ENCODE data around the gene WDR37.
"Not testable (repeated sequence)": the region's sequence is repeated elsewhere in the genome, so short reads cannot be mapped to it uniquely, and the experiment has no call there.

The WDR37 gene

DNA sequence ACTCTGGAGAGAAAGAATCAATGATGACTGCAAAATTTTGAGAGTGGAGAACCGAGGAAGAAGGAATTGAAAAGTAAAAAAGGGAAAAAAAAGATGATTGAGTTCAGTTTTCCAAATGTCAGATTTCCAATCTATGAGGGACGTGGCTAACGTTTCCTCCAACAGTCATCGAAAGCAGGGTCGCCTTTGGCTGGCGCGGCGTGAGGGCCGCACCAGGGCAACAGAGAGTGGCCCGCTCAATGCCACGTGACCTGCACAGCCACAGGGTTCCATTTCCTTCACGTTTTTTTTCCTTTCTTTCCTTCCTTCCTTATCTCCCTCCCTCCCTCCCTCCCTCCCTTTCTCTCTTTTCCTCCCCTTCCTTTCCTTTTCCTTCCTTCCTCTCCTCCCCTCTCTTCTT is 101.9 kb downstream of the WDR37 start:
- in situ Hi-C loops (cut with HindIII; ENCODE audit: low sequenced_read_pairs), result no loop called here
- DNase-seq (ENCODE audit: low read depth), result no peak
- TF ChIP-seq, protein P1, sequence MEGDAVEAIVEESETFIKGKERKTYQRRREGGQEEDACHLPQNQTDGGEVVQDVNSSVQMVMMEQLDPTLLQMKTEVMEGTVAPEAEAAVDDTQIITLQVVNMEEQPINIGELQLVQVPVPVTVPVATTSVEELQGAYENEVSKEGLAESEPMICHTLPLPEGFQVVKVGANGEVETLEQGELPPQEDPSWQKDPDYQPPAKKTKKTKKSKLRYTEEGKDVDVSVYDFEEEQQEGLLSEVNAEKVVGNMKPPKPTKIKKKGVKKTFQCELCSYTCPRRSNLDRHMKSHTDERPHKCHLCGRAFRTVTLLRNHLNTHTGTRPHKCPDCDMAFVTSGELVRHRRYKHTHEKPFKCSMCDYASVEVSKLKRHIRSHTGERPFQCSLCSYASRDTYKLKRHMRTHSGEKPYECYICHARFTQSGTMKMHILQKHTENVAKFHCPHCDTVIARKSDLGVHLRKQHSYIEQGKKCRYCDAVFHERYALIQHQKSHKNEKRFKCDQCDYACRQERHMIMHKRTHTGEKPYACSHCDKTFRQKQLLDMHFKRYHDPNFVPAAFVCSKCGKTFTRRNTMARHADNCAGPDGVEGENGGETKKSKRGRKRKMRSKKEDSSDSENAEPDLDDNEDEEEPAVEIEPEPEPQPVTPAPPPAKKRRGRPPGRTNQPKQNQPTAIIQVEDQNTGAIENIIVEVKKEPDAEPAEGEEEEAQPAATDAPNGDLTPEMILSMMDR (IDR thresholded peaks at IDR 0.05; ENCODE audit: low read depth, low read length, missing control alignments), result no peak
- no peak overlapping the region for H3K4me3 ChIP-seq (ENCODE audit: low read depth, low read length)

DNA sequence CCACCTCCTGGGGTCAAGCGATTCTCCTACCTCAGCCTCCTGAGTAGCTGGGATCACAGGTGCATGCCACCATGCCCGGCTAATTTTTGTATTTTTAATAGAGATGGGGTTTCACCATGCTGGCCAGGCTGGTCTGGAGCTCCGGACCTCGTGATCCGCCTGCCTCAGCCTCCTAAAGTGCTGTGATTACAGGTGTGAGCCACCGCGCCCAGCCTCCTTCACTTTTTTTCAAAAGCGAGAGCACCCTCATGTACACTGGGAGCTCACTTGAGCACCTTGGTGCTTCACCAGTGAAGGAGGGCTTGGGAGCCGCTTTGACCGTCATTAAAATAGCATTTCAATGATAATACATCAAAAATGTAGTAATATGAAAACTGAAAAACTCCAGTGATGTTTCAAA is 102.4 kb downstream of the WDR37 start:
- H3K4me3 ChIP-seq (ENCODE audit: low read depth, low read length); in situ Hi-C loops (cut with HindIII; ENCODE audit: low sequenced_read_pairs); DNase-seq (ENCODE audit: low read depth): not testable (repeated sequence)

DNA sequence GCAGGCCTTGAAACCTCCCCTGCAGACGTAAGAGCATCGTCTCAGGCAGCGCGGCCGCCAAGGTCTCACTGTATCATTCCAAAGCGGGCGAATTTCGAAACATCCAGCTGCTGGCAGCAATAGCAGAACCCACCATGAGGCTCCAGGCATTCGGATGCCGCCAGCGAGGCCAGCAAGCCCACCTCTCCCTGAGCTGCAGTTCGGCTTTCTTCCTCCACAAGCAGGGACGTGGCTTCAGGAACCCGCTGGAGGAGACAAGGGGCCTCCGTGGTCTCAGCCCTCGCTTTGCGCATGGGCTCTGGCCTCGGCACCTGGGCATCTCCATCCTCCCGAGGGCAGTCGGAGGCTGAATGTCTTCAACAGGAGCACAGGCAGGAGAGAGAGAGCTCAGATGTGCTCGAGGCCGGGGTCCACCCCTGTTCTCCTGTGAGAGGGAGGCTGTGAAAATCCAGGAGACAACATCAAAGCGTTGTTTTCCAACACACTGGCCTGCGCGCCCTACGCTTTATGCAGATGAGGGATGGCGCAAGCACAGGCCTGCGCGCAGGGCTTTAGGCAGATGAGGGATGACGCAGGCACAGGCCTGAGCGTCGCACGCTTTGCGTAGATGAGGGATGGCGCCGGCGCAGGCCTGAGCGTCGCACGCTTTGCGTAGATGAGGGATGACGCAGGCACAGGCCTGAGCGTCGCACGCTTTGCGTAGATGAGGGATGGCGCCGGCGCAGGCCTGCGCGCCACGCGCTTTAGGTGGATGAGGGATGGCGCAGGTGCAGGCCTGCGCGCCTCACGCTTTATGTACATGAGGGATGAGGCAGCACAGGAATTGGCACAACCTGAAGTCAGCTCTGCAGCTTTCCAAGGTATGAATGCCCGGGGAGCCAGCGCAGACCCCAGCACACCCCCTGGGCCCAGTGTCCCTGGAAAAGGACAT is 103.2 kb downstream of the WDR37 start:
- DNase-seq (ENCODE audit: low read depth), result no peak

DNA sequence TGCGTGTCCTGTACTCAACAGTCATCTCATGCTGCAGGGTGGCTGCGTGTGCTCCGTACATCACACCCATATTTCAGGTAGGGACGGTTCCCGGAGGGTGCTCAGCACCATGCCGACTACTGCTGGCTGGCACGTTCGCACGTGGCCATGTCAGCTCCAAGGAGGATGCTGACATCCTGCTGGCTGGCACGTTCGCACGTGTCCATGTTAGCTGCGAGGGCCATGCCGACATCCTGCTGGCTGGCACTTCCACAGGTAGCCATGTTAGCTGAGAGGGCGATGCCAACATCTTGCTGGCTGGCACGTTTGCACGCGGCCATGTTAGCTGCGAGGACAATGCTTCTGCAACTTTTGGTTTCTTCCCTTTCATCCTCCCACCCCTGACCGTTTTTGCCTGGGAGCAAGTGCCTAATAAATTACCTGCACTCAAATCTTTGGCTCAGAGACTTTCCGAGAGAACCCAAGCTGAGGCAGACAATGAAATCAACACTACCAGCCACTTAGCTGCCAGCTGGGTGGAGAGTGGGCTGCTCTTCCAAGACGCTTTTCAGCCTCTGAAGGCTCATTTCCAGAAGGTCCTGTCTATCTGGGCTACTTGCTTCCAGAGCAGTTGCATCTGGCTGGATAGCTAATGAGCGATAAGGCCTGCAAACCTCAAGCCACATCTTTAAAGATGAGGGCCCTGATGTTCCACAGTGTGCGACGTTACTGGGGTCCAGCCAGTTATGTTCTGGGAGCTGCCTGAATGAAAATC is 104.6 kb downstream of the WDR37 start:
- no peak for DNase-seq (ENCODE audit: low read depth)
- no peak overlapping the region for H3K4me3 ChIP-seq (ENCODE audit: low read depth, low read length)
- in situ Hi-C loops (cut with HindIII; ENCODE audit: low sequenced_read_pairs), result no loop called here
- TF ChIP-seq, protein P1 (IDR thresholded peaks at IDR 0.05; ENCODE audit: low read depth, low read length, missing control alignments), result no peak

More for the DNA sequence above, 103.2 kb downstream of the WDR37 start:
- TF ChIP-seq, protein P1 (IDR thresholded peaks at IDR 0.05; ENCODE audit: low read depth, low read length, missing control alignments), result no peak
- H3K4me3 ChIP-seq (ENCODE audit: low read depth, low read length), result no peak overlapping the region
- in situ Hi-C loops (cut with HindIII; ENCODE audit: low sequenced_read_pairs), result no loop called here

DNA sequence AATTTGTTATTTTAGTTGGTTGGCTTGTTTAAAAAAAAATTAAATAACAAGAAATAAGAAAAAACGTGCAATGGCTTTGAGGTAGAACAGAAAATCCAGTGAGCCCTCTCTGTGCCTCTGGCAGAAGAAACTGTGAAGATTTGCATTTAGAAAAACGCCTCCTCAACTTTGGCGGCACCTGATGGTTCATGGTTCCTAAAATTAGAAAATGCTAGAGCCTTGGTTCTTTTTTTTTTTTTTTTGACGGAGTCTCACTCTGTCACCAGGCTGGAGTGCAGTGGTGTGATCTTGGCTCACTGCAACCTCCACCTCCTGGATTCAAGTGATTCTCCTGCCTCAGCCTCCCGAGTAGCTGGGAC is 105.1 kb downstream of the WDR37 start:
- DNase-seq (ENCODE audit: low read depth); in situ Hi-C loops (cut with HindIII; ENCODE audit: low sequenced_read_pairs); H3K4me3 ChIP-seq (ENCODE audit: low read depth, low read length): not testable (repeated sequence)

DNA sequence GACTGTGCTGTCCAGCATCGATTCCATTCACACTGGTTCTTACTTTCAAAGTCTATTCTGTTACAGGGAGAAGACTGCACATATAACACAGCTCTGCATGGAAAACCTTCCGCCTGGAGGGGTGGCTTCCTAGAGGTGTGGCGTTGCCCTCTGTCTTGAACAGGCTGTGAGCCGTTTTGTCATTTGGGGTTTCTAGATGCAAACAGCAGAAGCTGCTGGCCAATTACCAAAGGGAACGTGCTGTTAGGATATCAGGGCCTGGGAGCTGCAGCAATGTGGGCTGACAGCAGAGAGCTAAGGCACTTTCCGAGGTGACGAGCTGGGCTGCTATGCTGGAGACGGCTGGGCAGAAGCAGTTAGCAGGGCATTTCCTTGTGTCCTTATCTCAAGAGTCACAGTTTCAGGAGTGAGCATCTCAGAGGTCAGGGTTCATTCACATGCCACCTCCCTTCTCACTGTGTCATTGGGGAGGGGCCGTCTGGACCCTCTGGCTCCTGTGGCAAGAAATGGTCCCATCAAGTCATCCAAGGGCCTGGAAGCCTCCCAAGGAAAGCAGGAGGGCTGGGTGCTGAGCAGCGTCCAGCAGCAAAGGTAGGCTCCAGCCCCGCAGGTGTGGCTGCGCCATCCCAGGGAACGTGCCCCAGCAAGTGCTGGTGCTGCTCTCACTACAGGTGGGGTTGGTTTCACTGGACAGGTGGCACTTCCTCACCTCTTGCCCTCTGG is 106.5 kb downstream of the WDR37 start:
- DNase-seq (ENCODE audit: low read depth), result no peak
- no peak overlapping the region for H3K4me3 ChIP-seq (ENCODE audit: low read depth, low read length)
- TF ChIP-seq, protein P1 (IDR thresholded peaks at IDR 0.05; ENCODE audit: low read depth, low read length, missing control alignments), result no peak
- in situ Hi-C loops (cut with HindIII; ENCODE audit: low sequenced_read_pairs), result no loop called here

DNA sequence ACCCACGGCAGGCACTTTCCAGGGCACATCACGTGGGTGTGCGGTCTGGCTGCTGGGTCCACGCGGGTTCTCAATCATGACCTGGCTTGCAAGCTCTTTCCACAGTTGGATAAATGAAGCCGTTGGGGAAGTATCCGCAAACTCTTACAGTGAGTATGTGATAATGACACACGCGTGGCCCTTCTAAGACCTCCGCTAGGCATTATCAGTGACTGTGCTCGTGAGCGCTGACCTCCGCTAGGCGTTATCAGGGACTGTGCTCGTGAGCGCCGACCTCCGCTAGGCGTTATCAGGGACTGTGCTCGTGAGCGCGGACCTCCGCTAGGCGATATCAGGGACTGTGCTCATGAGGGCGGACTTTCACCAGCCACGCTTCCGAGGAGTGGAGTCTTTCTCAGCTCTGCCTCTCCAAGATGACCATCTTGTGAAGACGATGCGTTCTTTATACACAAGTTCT is 107.0 kb downstream of the WDR37 start:
- DNase-seq (ENCODE audit: low read depth), result no peak
- in situ Hi-C loops (cut with HindIII; ENCODE audit: low sequenced_read_pairs), result no loop called here
- TF ChIP-seq, protein P1 (IDR thresholded peaks at IDR 0.05; ENCODE audit: low read depth, low read length, missing control alignments), result no peak
- no peak overlapping the region for H3K4me3 ChIP-seq (ENCODE audit: low read depth, low read length)

Data from astrocyte of the cerebellum (primary cell).